ENCODE measurements around the gene SULF2. TPM values are rescaled to one million over a fixed set of nuclear protein-coding genes. Genes with fewer than 3 reads are reported as not detected.
A peak's percentile ranks its signal among the peaks of the same experiment; 100 is the strongest.

SULF2 gene
- total RNA-seq, 1 experiment from 2014 or later = 495 TPM

DNA sequence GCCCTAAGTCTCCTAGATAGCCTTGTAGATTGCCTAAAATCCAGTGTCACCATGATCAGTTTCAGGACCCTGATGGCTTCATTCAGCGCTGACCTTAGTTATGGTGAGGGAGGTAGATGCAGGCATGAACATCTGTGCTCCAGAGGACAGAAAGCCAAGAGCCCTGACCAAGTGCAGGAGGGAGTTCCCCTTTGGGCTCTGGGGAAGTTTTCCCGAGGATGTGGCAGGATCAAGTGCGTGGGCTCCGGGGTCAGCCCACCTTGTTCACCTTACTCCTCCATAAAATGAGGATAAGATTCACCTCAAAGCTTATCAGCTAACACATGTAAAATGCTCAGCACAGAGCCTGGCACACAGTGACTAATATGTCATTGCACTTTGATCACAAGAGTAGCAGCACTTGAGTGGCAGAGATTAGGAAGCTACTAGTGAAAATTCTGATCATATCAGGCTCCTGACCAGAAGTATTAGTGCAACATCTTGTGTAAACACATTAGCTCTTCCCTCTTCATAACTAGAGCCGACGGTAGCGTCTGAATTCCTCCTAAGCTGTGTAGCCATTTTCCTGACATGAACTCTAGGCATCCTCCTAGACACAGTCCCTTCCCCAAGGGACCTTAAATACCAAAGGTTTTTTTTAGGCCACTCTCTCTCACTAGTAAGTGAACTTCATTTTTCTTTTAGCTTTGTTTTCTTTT lies 125.2 kb downstream of the SULF2 start:
- DNase-seq = no peak
- H3K79me2 ChIP-seq (ENCODE audit: low read depth) = no peaks in the 10 kb centered on the region
- peaks cover 99% of the 10 kb centered on the region for H3F3A ChIP-seq (ENCODE audit: insufficient read depth, low read depth)
- no TSS peak for BruUV-seq (replicated peaks)
- ChIA-PET POLR2A (ENCODE audit: unreplicated experiment) (no interaction called here), CTCF (interaction anchor here (0.6 kb wide), 1 partner anchor 21 kb away, joined by 3 read pairs; no protein-coding TSS in a partner anchor)
- no peaks in the 10 kb centered on the region for H3K27me3 ChIP-seq (ENCODE audit: insufficient read depth, low read depth)
- intact Hi-C loops (cut with micrococcal nuclease; ENCODE audit: unreplicated experiment) = loop anchor here (5.0 kb wide), 1 partner anchor 1287 kb away; no protein-coding TSS in a partner anchor
- no peaks in the 10 kb centered on the region for H3K9me3 ChIP-seq (ENCODE audit: insufficient read depth, low read depth)
- no peaks in the 10 kb centered on the region for H3K9me2 ChIP-seq (ENCODE audit: insufficient read depth)
- H3K4me2 ChIP-seq = no peak overlapping the region
- no peak for TF ChIP-seq EZH2 (IDR thresholded peaks at IDR 0.05; ENCODE audit: low read depth)
- TF ChIP-seq, protein P1, sequence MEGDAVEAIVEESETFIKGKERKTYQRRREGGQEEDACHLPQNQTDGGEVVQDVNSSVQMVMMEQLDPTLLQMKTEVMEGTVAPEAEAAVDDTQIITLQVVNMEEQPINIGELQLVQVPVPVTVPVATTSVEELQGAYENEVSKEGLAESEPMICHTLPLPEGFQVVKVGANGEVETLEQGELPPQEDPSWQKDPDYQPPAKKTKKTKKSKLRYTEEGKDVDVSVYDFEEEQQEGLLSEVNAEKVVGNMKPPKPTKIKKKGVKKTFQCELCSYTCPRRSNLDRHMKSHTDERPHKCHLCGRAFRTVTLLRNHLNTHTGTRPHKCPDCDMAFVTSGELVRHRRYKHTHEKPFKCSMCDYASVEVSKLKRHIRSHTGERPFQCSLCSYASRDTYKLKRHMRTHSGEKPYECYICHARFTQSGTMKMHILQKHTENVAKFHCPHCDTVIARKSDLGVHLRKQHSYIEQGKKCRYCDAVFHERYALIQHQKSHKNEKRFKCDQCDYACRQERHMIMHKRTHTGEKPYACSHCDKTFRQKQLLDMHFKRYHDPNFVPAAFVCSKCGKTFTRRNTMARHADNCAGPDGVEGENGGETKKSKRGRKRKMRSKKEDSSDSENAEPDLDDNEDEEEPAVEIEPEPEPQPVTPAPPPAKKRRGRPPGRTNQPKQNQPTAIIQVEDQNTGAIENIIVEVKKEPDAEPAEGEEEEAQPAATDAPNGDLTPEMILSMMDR (conservative IDR thresholded peaks at IDR 0.05) = no peak
- no peak overlapping the region for H2AFZ ChIP-seq
- H4K20me1 ChIP-seq (ENCODE audit: insufficient read depth) = peaks cover 19% of the 10 kb centered on the region
- peaks cover 66% of the 10 kb centered on the region for H3K36me3 ChIP-seq (ENCODE audit: low read depth)
- no peaks in the 10 kb centered on the region for H3K4me1 ChIP-seq (replicated peaks; ENCODE audit: insufficient read depth)
- no peak overlapping the region for H3K27ac ChIP-seq
- H3K4me3 ChIP-seq = no peak overlapping the region

DNA sequence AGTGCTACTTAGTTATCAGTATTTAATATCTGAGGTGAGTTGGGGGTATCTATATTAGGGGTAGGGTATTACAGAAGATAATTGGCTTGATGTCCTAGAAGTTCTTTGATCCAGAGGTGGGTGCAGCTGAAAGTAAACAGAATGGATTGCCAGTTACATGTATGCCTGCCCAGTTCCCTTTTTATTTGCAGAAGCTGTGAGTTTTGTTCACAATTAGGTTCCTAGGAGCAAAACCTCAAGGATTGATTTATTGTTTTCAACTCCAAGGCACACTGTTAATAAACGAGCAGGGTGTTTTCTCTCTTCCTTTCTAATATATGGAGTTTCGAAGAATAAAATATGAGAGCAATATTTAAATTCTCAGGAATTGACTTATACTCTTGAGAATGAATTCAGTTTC lies 129.0 kb downstream of the SULF2 start:
- Histone ChIP-seq H3K27ac (no peak overlapping the region), H4K20me1 (ENCODE audit: insufficient read depth) (peaks cover 42% of the 10 kb centered on the region), H3K4me3 (no peak overlapping the region), H3K9me2 (ENCODE audit: insufficient read depth) (no peaks in the 10 kb centered on the region), H3K27me3 (ENCODE audit: insufficient read depth, low read depth) (no peaks in the 10 kb centered on the region), H3K79me2 (ENCODE audit: low read depth) (no peaks in the 10 kb centered on the region), H3F3A (ENCODE audit: insufficient read depth, low read depth) (peaks cover 99% of the 10 kb centered on the region), H3K9me3 (ENCODE audit: insufficient read depth, low read depth) (no peaks in the 10 kb centered on the region), H3K4me2 (no peak overlapping the region), H3K4me1 (replicated peaks; ENCODE audit: insufficient read depth) (no peaks in the 10 kb centered on the region), H2AFZ (no peak overlapping the region), H3K36me3 (ENCODE audit: low read depth) (peaks cover 71% of the 10 kb centered on the region)
- no peak for DNase-seq
- ChIA-PET POLR2A (ENCODE audit: unreplicated experiment) (no interaction called here), CTCF (no interaction called here)
- BruUV-seq (replicated peaks) = no TSS peak
- intact Hi-C loops (cut with micrococcal nuclease; ENCODE audit: unreplicated experiment) = no loop called here
- TF ChIP-seq EZH2 (IDR thresholded peaks at IDR 0.05; ENCODE audit: low read depth) = no peak
- TF ChIP-seq, protein P1 (conservative IDR thresholded peaks at IDR 0.05) = no peak

DNA sequence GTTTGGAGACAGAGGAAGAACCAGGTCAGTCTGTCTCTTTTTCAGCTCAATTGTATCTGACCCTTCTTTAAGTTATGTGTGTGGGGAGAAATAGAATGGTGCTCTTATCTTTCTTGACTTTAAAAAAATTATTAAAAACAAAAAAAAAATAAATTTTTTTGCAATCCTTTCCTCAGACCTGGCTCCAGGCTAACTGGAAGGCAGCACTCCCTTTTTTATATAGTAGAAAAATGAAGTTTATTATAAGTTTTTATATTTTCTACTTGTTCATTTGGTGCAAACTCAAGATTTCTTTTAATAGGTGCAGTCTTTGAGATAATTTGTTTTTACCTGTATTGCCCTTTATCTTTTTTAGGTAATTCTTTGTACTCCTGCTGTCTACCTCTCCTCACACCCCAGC lies 129.6 kb downstream of the SULF2 start:
- no peak for DNase-seq
- H3K9me2 ChIP-seq (ENCODE audit: insufficient read depth) = no peaks in the 10 kb centered on the region
- intact Hi-C loops (cut with micrococcal nuclease; ENCODE audit: unreplicated experiment) = no loop called here
- no TSS peak for BruUV-seq (replicated peaks)
- H3K4me2 ChIP-seq = no peak overlapping the region
- no peak overlapping the region for H2AFZ ChIP-seq
- no peak for TF ChIP-seq EZH2 (IDR thresholded peaks at IDR 0.05; ENCODE audit: low read depth)
- TF ChIP-seq, protein P1 (conservative IDR thresholded peaks at IDR 0.05) = no peak
- no peaks in the 10 kb centered on the region for H3K4me1 ChIP-seq (replicated peaks; ENCODE audit: insufficient read depth)
- peaks cover 72% of the 10 kb centered on the region for H3K36me3 ChIP-seq (ENCODE audit: low read depth)
- peaks cover 35% of the 10 kb centered on the region for H4K20me1 ChIP-seq (ENCODE audit: insufficient read depth)
- CTCF ChIA-PET = no interaction called here
- no peaks in the 10 kb centered on the region for H3K27me3 ChIP-seq (ENCODE audit: insufficient read depth, low read depth)
- H3K79me2 ChIP-seq (ENCODE audit: low read depth) = no peaks in the 10 kb centered on the region
- POLR2A ChIA-PET (ENCODE audit: unreplicated experiment) = no interaction called here
- H3F3A ChIP-seq (ENCODE audit: insufficient read depth, low read depth) = peaks cover 99% of the 10 kb centered on the region
- no peaks in the 10 kb centered on the region for H3K9me3 ChIP-seq (ENCODE audit: insufficient read depth, low read depth)
- H3K27ac ChIP-seq = peak overlapping the region; percentile 9; the same call in 1 of the 2 replicates
- no peak overlapping the region for H3K4me3 ChIP-seq

Data from PC-9 (cell line).